Measurements from ENCODE around the gene KLF18. TPM values are rescaled to one million over a fixed set of nuclear protein-coding genes. Genes with fewer than 3 reads are reported as not detected.
"Not testable (repeated sequence)": the region's sequence is repeated elsewhere in the genome, so short reads cannot be mapped to it uniquely, and the experiment has no call there.

The KLF18 gene
- total RNA-seq, 2 experiments from 2014 or later, result not detected

DNA sequence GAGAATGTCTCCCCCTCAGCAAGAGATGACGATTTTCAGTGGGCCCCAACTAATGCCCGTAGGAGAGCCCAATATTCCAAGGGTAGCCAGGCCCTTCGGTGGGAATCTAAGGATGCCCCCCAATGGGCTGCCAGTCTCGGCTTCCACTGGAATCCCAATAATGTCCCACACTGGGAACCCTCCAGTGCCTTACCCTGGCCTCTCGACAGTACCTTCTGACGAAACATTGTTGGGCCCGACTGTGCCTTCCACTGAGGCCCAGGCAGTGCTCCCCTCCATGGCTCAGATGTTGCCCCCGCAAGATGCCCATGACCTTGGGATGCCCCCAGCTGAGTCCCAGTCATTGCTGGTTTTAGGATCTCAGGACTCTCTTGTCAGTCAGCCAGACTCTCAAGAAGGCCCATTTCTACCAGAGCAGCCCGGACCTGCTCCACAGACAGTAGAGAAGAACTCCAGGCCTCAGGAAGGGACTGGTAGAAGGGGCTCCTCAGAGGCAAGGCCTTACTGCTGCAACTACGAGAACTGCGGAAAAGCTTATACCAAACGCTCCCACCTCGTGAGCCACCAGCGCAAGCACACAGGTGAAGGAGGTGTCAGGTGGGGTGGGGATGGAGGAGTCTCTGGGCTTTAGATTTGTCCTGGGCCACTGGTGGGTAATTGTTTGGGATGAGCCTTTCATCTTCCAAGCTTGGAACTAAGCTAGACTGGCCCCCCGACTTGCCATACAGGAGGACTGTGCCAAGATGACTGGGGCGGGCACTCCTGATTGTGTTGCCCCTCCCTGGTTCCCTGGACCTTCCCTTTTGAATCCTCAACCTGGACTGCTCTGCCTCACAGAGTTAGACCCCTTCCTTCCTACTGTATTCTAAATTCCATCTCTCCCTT lies 11.6 kb downstream of the KLF18 start:
- CTCF ChIA-PET, result no interaction called here

DNA sequence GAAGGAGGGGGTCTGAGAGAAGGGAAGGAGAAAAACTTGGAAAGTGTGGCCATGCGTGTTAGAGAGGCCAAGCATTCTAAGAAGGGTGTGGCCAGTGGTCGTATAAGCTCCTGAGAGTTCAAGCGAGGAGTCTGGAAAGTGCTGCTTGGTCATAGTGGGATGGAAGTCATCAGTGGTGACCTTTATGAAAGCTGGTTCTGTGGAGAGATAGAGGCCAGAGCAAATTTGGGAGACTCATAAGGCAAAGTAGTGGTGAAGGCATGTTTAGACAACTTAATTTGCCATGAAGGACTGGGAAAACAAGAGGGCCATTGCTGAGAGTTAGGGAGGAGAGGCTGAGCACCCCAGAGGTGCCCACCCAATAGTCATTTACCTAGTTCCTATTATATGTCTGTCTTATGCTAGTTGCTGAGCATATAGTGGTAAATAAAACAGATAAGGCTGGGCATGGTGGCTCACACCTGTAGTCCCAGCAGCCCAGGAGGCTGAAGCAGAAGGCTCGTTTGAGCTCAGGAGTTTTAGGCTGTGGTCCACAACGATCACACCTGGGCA lies 21.0 kb downstream of the KLF18 start:
- ChIA-PET CTCF (interaction anchor here (1.4 kb wide), 1 partner anchor 35 kb away, joined by 5 read pairs; no protein-coding TSS in a partner anchor), POLR2A (no interaction called here)

More for the DNA sequence above, 11.6 kb downstream of the KLF18 start:
- POLR2A ChIA-PET, result no interaction called here

DNA sequence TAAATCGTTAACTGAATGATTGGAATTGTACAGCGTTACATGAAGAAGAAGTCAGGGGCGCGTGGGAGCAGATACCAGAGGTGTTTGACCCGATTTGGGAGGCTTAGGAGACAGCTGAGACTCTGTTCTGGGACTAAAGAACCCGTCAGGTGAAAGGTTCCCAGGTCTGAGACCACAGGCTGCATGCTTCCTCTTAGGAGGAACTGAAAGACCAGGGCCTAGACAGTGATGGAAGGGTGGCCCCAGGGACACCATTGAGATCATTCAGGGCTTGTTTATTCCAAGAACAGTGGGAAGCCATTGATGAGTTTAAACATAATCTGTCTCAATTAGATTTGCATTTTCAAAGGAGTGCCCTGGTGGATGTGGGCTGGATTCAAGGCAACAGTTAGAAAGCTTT lies 21.9 kb downstream of the KLF18 start:
- ChIA-PET POLR2A (no interaction called here), CTCF (interaction anchor here (1.4 kb wide), 1 partner anchor 34 kb away, joined by 5 read pairs; no protein-coding TSS in a partner anchor)

DNA sequence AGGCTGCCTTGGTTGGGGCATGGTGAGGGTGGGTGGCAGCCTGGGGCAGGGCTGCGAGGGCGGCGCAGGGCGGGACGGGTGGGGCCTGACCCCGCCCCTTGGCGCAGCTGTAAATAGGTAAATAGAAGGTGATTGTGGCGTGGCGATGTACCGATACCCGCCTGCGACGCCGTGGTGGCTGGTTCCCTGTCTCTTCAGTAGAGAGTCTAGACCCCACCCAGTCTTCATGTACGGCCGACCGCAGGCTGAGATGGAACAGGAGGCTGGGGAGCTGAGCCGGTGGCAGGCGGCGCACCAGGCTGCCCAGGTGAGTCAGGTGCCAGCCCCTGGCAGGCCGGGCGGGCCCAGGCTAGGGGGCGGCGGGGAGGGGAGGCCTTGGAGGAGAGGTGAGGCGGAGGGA lies 22.7 kb downstream of the KLF18 start, which contains the start of gene KLF17:
KLF17 (plus strand) TSS at position 140 of the 400 bp plus-strand sequence; CDS start at position 227, 87 bp downstream.
- POLR2A ChIA-PET, result no interaction called here
- CTCF ChIA-PET, result no interaction called here

DNA sequence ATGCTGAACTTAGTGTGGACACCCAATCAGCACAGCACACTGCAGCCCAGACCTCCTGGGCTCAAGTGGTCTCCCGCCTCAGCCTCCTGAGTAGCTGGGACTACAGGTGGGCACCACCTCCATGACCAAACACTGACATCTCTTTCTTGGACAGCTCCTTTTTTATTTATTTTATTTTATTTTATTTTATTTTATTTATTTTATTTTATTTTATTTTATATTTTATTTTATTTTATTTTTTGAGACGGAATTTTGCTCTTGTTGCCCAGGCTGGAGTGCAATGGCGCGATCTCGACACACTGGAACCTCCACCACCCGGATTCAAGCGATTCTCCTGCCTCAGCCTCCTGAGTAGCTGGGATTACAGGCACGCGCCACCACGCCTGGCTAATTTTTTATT lies 24.2 kb downstream of the KLF18 start:
- POLR2A ChIA-PET, result not testable (repeated sequence)

DNA sequence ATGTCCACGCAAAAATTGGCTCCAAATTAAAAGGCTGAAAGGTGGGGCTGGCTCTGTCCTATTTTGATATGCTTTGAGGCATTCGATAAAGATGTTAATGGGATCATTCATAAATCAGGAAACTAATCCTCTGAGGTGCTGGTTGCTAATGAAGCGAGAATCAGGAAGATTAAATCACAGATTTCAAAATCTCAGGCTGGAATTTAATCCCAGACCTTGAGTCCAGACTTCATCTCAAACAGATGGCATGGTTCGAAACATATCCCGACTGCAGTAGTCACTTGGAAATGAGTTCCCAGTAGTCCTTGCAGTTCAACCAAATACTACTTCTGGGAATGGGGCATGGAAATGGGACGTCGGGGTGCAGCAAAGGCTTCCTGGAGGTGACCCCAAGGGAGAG lies 27.3 kb downstream of the KLF18 start:
- CTCF ChIA-PET, result no interaction called here

More for the DNA sequence above, 24.2 kb downstream of the KLF18 start:
- CTCF ChIA-PET, result not testable (repeated sequence)

DNA sequence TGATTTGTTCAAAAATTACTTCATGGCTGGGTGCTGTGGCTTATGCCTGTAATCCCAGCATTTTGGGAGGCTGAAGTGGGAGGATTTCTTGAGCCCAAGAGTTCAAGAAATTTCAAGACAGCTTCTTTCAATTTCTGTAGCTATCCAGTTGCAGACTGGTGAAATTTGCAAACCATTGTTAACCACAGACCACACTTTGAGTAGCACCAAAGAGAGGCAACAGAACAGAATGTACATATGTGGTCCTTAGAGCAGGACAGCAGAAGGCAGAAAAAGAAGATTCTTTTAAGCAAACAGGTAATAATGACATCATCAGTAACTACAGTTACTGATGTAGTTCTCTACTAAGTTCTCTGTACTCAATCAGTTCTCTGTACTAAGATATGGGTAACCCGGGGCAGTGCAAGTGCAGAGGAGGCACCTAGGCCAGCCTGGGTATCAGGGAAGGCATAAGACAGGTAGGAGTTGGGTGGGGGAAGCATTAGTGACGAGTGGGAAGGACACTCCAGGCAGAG lies 28.3 kb downstream of the KLF18 start:
- ChIA-PET POLR2A (no interaction called here), CTCF (no interaction called here)

More for the DNA sequence above, 27.3 kb downstream of the KLF18 start:
- POLR2A ChIA-PET, result no interaction called here

DNA sequence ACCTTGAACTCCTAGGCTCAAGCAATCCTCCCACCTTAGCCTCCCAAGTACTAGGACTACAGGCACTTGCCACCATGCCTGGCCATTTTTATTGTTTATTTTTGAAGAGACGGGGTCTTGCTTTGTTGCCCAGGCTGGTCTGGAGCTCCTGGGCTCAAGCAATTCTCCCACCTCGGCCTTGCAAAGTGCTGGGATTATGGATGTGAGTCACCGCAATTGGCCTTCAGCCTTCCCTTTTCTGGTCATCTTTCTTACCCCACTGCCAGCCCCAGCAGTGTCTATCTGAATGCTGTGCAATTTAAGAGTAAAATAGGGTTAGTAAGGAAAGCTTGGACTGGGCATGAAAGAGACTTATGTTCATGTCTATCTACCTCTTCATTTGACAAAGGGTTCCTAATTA lies 28.9 kb downstream of the KLF18 start:
- ChIA-PET CTCF (no interaction called here), POLR2A (no interaction called here)

DNA sequence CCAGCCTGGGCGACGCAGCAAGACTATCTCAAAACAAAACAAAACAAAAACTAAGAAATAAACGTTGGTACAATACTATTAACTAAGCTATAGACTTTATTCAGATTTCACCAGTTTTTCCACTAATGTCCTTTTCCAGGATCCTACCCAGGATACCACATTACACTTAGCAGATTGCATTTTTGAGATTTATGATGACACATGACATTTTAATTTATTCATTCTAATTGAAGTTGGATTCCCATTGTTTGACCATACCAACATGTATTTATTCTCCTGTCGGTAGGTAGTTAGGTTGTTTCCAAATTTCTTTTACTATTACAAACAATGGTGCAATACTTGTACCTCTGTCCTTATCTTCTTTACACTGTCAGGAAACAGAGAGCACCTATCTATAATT lies 29.6 kb downstream of the KLF18 start:
- POLR2A ChIA-PET, result no interaction called here
- CTCF ChIA-PET, result no interaction called here

DNA sequence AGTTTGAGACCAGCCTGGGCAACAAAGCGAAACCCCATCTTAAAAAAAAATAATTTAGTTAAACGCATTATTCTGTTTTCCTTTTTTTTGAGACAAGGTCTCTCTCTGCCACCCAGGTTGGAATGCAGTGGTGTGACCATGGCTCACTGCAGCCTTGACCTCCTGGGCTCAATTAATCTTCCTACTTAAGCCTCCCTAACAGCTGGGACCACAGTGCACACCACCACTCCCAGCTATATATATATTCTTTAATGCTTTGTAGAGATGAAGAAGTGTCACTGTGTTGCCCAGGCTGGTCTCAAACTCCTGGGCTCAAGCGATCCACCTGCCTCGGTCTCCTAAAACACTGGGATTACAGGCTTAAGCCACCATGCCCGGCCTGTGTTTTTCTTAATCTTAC lies 30.5 kb downstream of the KLF18 start:
- CTCF ChIA-PET, result no interaction called here

DNA sequence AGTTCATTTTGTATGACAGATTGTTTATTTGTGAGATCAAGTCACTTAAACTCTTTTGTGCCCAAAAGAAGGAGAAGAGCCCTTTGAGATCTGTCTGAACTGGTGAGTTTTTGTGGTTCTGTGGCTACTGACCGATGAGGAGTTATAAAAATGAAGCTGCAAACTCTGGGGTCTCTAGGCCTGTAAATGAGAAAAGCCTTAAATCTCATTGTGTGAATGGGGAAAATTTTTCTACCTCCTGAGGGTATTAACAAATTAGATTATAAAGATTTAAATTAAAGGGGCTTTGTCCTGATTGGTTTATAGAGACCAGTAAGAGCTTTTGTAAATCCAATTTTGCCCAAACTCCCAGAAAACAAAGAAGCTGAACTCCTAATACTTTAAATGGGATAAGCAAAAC lies 32.5 kb downstream of the KLF18 start:
- CTCF ChIA-PET, result interaction anchor here (0.7 kb wide), 1 partner anchor 129 kb away, joined by 4 read pairs; no protein-coding TSS in a partner anchor
- POLR2A ChIA-PET, result no interaction called here

More for the DNA sequence above, 30.5 kb downstream of the KLF18 start:
- POLR2A ChIA-PET, result no interaction called here

DNA sequence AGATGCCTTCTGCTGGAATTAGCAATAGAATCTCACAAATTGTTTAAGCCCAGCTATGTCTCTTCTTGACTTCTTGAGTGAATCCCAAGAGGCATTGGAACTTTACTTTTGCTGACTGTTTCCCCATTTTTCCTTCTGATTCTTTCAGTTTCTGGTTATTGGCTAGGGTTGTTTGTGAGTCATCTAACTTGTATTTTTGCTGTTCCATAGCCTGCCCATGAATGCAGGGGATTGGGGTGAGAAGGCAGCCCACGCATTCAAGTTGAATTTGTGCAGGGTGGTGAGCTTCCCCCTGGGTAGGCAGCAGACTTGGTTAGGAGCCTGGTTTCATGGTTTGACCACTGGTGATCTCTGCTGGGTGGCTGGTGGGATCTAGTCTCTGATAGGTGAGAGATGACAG lies 33.2 kb downstream of the KLF18 start:
- CTCF ChIA-PET, result interaction anchor here (0.5 to 0.6 kb wide), 3 partner anchors 17 to 626 kb away, joined by 3 read pairs; no protein-coding TSS in a partner anchor
- POLR2A ChIA-PET, result no interaction called here

DNA sequence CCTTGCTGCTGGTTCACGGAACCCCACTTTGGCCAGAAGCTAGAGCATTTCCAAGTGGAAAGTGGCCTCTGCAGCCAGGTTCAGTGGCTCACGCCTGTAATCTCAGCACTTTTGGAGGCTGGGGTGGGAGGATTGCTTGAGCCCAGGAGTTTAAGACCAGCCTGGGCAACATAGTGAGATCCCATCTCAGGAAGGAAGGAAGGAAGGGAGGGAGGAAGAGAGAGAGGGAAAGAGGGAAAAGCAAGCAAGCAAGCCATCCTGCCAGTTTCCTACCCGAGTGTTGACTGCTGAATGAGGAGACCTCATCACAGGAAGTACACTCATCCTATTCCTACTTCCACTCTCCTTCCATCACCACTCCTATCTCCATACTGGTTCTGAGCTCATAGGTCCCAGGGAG lies 35.6 kb downstream of the KLF18 start:
- ChIA-PET POLR2A (no interaction called here), CTCF (no interaction called here)

DNA sequence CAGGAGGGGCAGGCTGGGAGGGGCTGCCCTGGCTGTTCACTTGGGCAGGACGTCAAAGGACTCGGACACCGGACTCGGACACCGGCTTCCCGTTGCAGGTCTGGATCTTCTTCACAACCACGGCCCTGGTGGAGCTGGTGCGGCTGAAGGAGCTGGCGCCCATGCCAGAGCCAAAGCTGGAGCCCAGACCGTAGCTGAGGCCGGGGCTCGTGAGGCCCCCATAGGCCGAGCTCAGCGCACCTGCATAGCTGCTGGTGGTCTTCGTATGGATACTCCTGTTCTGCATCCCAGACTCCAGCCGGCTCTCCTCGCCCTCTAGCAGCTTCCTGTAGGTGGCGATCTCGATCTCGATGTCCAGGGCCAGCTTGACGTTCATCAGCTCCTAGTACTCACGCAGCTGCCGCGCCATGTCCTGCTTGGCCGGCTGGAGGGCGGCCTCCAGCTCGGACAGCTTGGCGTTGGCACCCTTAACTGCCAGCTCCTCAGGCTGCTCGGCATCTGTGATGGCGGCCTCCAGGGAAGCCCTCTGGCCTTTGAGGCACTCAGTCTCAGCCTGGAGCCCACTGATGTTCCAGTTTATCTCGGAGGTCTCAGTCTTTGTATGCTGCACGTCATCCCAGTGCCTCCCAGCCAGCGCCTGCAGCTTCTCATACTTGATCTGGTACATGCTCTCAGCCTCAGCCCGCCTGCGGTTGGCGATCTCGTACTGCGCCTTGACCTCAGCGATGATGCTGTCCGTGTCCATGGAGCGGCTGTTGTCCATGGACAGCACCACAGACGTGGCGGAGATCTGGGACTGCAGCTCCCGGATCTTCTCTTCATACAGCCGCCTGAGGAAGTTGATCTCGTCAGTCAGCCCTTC lies 37.9 kb downstream of the KLF18 start:
- CTCF ChIA-PET, result interaction anchor here (1.3 kb wide), 1 partner anchor 10 kb away, joined by 3 read pairs; no protein-coding TSS in a partner anchor

DNA sequence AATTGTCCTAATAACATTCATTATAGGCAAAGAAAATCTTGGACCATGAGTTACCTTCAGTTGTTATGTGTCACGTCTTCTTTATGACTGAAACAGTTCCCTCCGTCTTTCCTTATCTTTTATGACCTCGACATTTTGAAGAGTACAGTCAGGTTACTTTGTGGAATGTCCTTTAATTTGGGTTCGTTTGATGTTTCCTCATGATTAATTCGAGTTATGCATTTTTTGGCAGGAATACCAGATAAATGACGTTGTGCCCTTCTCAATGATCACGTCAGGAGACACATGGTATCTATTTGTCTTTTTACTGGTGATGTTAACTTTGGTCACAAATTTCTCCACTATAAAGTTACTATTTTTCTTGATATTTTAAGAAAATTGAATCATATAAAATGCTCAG lies 40.1 kb downstream of the KLF18 start:
- POLR2A ChIA-PET, result no interaction called here
- CTCF ChIA-PET, result no interaction called here

More for the DNA sequence above, 37.9 kb downstream of the KLF18 start:
- POLR2A ChIA-PET, result no interaction called here

DNA sequence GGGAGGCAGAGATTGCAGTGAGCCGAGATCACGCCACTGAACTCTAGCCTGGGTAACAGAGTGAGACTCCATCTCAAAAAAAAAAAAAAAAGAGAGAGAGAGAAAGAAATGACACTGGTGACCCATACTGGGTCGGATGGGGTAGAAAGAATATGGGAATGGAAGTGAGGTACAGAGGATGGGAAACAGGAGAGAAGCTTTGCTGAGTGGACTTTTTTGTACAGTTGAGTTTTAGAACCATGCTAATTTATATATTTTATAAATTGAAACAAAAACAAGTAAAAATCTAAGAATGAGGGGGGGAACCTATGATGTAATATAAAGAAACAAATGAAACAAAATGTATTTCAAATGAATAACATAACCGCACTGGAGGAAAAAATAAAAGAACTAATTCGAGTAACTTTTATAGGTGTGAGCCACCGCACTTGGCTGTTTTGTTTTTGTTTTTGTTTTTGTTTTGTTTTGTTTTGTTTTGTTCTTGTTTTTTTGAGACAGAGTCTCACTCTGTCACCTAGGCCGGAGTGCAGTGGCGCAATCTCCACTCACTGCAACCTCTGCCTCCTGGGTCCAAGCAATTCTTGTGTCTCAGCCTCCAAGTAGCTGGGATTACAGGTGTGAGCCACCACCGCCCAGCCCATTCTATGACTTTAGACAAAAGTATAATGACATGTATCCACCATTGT lies 41.1 kb downstream of the KLF18 start:
- POLR2A ChIA-PET, result no interaction called here
- CTCF ChIA-PET, result no interaction called here

DNA sequence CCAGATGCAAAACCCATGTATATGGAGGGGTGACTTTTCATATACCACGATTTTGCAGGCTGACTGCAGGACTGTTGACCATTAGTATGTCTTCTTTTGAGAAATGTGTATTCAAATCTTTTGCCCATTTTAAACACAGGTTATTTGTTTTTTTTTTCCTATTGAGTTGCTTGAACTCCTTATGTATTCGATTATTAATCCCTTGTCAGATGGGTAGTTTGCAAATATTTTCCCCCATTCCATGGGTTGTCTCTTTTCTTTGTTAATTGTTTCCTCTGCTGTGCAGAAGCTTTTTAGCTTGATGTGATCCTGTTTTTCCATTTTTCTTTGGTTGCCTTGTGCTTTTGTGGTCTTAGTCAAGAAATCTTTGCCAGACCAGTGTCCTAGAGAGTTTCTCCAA lies 47.4 kb downstream of the KLF18 start:
- CTCF ChIA-PET, result no interaction called here

DNA sequence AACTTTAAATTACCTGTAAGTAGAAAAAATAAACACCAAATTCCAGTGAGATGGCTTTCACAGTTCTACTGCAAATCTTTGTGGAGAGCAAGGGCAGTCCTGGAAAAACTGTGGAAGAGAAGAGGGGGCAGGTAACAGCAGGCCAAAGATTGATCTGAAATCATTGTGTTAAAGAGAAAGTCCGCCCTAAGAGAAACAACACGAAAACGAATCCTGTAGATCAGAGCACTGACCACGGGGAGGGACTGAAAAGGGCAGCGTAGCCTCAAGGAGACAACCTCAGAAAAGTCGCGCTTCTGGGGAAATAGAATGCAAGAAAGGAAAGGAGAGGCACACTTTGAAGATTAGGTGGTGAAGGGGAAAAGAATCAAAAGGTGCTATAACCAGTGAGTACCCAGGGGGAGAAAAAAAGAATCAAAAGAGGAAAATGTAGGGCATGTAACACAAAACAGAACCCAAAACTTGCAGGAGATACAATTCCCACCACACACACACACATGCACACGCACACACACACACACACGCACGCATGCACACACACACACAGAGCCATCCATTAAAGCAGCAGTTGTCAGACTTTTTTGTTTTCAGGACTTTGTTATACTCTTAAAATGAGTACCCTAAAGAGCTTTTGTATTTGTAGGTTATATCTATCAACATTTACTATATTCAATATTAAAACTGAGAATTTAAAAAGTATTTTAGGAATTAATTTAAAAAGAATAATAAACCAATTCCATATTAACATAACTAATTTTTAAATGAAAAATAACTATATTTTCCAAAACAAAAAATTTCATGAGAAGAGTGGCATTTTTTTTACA lies 50.8 kb downstream of the KLF18 start:
- ChIA-PET POLR2A (no interaction called here), CTCF (interaction anchor here (0.7 kb wide), 1 partner anchor 24 kb away, joined by 3 read pairs; no protein-coding TSS in a partner anchor)

More for the DNA sequence above, 47.4 kb downstream of the KLF18 start:
- POLR2A ChIA-PET, result no interaction called here

Data from activated CD8-positive, alpha-beta memory T cell treated with anti-CD3 and anti-CD28 coated beads for 36 hours (primary cell).